KOPT-K1 (cell line): Measurements from ENCODE around the gene PRF1.
"Not testable (repeated sequence)": the region's sequence is repeated elsewhere in the genome, so short reads cannot be mapped to it uniquely, and the experiment has no call there.

ENCODE experiments used
- H3K27ac ChIP-seq: fragments of 200-600 bp; sonication (generic); 2 replicates; pipeline ENCODE4 v1.5.1; 2016; ENCODE audit warnings: antibody characterized with exemption, mild to moderate bottlenecking, low read depth, low read length; ENCODE audit not compliant: poor library complexity, severe bottlenecking
- H3K36me3 ChIP-seq: fragments of 200-600 bp; sonication (generic); 2 replicates; pipeline ENCODE4 v1.5.1; 2017; ENCODE audit warnings: antibody characterized with exemption, mild to moderate bottlenecking, low read length, moderate library complexity; ENCODE audit not compliant: insufficient read depth
- H3K9me3 ChIP-seq: fragments of 200-600 bp; sonication (generic); 2 replicates; pipeline ENCODE4 v1.5.1; 2017; ENCODE audit warnings: antibody characterized with exemption, low read length, mild to moderate bottlenecking; ENCODE audit not compliant: insufficient read depth, poor library complexity, severe bottlenecking

Gene PRF1

DNA sequence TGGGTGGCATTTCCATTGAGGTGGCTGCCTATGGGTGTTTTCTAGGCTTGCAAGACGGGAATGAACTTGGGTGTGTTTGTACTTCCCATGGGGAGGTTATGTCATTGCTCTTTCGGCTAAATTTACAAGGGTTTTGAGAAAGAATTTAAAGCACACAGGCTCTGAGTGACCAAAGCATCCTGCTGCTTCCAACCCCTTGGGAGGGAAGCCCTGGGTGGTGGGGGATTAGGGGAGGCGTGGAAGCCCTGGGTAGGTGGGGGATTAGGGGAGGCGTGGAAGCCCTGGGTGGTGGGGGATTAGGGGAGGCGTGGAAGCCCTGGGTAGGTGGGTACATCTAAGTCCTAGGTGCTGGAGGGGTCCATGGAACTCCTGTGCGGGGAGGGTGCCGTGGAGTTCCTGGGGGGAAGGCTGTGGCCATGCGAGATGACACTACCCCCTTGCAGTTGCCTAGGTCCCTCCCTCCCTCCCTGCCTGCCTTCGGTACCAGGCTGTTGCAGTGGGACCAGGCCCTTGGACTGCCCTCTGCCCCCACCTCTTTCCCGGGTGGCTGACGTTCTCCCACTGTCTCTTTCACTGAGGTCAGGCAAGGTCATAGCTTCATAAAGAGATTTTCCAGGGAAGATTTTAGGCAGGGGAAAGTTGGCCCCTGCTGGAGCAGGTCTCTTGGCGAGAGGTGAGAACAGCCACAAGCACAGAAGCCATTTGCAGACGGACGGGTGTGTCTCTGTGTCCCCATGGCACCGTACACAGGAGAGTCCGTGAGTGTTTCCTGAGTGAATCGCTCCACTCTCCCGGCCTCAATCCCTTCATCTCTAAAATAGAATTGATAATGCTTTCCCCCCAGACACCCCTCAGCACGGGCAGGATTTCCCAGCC is 19.5 kb downstream of the PRF1 start:
- Histone ChIP-seq H3K27ac (no peak overlapping the region), H3K9me3 (no peaks in the 10 kb centered on the region), H3K36me3 (no peaks in the 10 kb centered on the region)

DNA sequence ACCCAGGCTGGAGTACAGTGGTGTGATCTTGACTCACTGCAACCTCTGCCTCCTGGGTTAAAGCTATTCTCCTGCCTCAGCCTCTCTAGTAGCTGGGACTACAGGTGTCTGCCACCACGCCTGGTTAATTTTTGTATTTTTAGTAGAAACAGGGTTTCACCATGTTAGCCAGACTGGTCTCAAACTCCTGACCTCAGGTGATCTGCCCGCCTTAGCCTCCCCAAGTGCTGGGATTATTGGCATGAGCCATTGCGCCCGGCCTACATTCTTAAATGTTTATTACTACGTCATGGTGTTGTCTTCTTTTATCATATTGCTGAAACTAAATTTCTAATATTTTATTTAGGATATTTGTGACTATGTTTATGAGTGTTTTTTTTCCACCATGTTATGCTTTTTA is 21.4 kb downstream of the PRF1 start:
- H3K36me3 ChIP-seq, H3K9me3 ChIP-seq, H3K27ac ChIP-seq: not testable (repeated sequence)

DNA sequence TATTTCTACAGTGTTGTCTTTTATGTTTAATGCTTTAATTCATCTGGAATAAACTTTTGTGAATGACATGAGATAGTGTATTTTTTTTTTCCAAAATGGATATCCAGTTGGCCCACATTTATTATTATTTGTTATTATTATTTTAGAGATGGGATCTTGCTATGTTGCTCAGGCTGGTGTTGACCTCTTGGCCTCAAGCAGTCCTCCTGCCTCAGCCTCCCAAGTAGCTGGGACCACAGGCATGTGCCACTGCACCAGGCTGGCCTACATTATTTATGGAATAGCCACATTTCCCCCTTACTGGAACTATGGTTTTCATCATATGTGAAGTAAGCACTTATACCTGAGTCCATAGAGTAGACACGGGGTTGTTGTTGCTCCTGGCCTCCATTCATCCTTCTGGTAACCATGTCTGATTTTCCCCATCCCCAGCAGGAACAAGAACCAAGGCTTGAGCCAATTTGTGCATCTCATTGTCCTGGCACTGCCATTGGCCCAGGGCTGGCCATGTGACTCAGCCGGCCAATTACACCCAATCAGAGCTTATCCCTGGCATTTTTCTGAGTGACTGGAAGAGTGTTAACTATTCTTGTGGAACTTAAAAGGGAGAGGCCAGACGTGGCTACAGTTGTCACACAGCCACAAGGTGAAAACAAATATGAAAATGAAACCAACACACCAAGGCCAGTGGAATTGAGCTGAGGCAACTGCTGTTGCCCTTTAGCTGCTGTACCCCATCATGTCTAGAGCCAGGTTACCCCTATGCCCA is 23.1 kb downstream of the PRF1 start:
- no peaks in the 10 kb centered on the region for H3K36me3 ChIP-seq
- H3K9me3 ChIP-seq = no peaks in the 10 kb centered on the region
- H3K27ac ChIP-seq = no peak overlapping the region

DNA sequence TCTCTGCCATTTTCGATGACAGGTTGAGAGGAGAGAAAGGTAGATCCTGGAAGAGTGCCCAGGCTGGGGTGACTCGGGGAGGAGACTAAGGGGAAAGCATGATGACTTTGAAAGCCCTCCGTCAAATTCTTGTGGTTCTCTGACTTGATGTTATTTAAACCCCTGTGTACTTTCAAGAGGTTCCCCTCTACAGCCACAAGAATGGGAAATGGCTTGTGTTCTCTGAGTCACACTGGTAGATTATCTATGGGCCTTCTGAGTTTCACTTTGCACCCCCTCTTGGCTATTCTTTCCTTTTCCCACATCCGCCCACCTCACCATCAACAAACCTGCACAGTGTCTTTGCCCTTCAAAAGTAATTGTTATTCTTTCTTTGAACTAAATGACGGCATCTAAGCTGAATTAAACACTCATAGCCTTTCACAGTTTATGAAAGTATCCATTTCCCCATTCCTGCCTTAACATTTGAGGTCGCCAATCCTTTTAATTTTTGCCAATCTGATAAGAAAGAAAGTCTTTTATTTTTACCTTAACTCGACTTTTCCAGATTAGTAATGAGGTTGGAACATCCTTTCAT is 24.1 kb downstream of the PRF1 start:
- no peaks in the 10 kb centered on the region for H3K36me3 ChIP-seq
- H3K9me3 ChIP-seq = no peaks in the 10 kb centered on the region
- no peak overlapping the region for H3K27ac ChIP-seq

DNA sequence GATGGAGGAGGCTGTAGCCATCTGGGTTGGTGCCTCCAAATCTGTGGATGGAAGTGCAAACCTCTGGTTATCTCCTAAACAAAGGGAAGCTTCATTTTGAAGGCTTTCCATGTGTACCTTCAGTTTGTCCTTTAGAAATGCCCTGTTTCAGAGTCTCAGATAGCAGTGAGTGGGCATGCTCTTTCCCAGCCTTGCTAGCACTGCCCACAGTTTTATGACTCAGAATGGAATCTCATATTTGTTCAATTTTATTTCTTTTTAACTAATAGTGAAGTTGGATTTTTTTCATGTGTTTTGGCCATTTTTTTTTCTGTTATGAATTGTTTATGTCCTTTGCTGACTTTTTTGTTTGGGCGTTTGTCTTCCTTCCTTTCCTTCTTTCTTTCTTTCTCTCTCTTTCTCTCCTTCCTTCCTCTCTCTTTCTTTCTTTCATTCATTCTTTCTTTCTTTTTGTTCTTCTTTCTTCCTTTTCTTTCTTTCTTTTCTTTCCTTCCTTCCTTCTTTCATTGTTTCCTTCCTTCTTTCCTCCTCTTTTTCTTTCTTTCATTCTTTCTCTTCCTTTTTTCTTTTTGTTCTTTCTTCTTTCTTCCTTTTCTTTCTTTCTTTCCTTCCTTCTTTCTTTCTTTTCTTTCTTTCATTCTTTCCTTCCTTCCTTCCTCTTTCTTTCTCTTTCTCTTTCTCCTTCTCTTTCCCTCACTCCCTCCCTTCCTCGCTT is 25.6 kb downstream of the PRF1 start:
- Histone ChIP-seq H3K36me3 (no peaks in the 10 kb centered on the region), H3K27ac (peak overlapping the region; percentile 12), H3K9me3 (no peaks in the 10 kb centered on the region)

DNA sequence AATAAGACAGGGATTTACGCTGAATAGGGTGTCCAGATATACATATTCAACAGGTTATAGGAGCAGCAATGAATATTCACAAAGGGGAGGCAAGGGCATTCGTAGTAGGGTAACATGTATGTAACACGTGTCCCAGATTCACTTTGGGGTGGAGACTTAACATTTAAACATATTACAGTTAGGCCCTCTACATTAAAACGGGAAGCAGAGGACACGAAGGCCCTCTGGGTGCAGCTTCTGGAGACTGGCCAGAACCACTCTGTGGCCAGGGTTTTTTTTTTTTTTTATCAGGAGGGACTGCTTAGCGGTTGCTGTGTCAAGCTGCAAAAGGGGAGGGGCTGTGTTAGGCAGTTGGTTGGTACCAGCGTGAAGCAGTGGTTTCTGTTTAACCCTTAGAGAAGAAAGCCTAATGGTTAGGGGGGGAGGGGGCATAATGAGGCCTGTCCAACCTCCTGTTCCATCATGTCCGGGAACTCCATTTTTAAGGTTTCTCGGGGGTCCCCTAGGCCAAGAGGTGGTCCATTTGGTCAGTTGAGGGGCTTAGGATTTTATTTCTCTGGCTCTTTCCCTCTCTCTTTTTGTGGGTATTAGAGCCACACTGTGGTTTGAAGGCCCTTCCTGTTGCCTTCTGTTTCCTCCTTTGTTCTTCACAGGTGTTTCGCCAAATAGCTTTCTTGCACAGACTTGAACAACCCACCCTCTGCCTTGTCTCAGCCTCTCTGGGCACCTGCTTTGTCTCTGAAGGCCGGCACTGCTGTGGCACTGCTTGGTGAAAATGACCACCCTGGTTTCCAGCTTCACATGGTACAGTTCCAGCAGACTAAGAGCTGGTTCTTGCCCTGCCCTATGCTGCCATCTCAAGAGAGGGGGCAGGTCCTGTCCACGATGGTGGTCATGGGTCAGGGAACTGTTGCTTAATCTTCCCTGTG is 26.4 kb downstream of the PRF1 start:
- peak overlapping the region; percentile 12 for H3K27ac ChIP-seq
- no peaks in the 10 kb centered on the region for H3K9me3 ChIP-seq
- H3K36me3 ChIP-seq = no peaks in the 10 kb centered on the region

DNA sequence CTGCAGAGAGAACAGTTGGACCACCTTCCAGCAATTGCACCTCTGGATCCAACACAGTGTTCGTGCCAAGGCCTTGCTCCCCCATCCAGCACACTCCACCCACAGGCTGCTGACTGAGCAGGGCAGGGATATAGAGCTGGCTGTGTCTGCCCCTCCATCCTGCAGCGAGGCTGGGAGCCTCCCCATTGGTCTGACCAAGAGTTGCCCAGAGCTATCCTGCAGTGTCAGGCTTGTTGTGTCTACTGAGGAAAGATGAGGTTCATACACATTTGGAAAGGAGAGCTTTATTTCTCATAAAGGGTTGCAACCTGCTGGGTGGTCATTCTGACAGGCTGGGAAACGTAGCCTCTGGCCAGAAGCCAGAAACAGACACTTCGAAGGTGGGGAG is 27.1 kb downstream of the PRF1 start:
- H3K9me3 ChIP-seq = no peaks in the 10 kb centered on the region
- no peaks in the 10 kb centered on the region for H3K36me3 ChIP-seq
- no peak overlapping the region for H3K27ac ChIP-seq

DNA sequence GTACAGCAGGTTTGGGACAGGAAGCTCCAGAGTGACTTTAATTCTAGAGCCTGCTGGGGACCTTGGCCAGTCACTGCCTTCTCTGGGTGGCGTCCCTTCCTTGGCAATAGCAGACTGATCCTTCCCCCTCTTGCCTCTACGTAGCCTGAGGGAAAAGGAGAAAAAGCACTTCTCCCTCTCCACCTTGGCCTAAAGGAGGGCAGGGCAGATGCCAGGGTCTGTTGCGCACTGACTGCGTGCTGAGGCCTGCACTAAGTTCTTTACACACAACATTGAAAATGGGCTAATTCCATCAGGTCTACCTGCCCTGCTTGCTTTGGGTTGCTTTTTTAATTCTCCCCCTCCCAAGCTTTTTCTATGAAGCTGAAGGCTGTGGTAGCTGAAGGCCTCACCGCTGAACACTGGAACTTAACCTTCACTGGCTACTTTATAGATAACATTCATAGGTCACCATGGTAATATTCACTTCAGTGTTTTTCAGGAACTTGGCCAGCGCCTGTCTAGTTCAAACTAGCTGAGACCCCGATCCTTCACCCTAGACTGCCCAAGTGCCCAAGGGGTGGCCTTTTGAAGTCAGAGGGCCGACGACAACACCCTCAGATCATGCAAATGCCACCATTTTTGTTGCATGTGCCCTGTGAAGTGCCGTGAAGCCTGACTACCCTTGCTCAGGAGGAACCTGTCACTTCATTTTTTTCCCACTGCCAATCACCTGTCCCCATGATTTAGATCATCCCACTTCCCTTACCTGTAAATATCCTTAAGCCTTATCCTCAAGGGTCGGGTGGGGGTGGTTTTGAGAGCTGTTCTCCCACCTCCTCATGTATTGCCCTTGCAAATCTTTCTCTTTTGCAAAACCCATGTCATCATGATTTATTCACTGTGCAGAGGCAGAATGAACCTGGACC is 28.7 kb downstream of the PRF1 start:
- H3K27ac ChIP-seq = no peak overlapping the region
- no peaks in the 10 kb centered on the region for H3K9me3 ChIP-seq
- no peaks in the 10 kb centered on the region for H3K36me3 ChIP-seq

DNA sequence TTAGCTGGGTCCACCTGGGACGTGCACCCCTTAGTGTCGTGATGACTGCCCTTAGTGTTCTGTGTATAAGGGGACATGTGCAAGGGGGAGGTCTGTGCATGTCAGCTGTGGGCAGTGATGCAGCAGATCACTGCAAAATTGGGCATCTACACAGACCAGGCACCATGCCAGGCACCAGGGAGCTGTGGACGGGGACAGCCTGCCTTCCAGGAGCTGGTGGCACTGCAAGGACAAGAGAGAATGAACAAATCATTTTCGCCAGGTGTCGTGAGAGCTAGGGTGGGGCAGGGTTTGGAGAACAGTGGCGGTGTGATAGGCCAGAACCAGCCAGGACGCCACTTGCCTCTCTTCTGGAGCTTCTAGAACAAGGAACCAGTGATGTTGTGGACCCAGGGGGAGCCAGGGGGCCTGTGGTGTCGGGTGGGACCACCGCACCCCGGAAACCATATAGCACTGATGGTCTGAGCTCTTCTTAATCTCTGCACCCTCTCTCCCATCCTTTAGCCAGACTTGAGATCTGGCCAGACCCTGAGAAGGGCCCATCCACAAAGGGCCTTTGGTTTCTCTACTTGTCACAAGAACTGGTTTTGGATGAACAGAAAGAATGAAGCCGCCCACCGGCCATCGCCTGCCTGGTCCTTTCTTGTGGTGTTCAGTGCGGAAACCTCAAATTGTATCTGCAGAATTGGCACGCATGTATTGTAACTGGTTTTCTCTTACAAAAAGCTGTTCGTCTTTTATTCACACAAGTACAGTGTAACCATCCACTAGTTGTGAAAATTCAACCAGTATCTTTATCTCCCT is 30.7 kb downstream of the PRF1 start:
- Histone ChIP-seq H3K36me3 (no peaks in the 10 kb centered on the region), H3K27ac (no peak overlapping the region), H3K9me3 (no peaks in the 10 kb centered on the region)

DNA sequence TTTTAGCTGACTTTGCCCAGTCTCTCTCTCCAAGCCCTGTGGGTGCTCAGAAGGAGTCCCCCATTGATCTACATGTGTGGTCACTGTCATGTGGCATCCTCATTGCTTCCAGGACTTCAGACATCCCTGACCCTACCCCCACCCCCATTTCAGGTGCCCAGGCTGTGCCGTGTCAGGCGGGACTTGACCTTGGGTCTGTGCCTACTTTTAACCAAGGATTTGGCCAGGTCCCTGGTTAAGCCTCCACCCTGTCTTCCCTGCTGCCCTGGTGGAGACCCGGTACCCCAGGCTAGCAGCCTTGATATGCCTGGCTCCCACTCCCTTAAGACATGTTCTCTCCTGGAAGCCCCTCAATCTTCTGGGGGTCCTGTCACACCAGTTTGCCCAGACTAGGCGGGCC is 31.3 kb downstream of the PRF1 start:
- no peak overlapping the region for H3K27ac ChIP-seq
- H3K36me3 ChIP-seq = no peaks in the 10 kb centered on the region
- H3K9me3 ChIP-seq = no peaks in the 10 kb centered on the region

DNA sequence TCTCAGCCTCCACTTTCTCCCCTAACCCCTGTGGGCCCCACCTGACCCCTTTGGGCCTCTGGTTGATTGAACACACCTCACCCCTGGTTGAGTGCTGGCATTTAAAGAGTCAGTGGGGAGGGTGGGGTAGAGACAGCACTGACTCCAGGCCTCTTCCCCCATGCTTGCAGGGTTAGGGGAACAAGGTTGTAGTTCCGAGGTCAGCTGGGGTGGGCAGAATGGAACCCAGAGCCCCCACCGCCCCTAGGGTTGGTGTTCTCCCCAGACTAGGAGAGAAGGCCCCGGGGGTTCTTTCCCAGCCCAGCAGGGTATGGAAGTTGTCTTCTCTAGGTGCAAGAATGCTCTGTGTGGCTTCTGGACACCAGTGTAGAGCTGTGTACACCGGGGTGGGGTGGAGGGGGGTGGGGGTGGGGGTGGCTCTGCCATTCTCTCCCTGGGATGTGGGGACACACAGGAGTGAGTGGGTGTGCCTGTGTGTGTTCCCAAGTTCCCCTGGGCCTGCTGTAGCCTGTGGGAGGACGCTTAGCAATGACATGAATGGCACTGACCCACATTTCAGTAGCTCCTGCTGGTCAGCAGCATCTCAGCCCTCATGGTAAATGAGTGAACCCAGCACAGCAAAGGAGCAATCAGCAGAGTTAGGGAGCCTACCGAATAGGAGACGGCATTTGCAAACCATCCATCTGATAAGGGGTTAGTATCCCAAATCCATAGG is 33.6 kb downstream of the PRF1 start:
- H3K9me3 ChIP-seq = no peaks in the 10 kb centered on the region
- H3K27ac ChIP-seq = no peak overlapping the region
- H3K36me3 ChIP-seq = no peaks in the 10 kb centered on the region

DNA sequence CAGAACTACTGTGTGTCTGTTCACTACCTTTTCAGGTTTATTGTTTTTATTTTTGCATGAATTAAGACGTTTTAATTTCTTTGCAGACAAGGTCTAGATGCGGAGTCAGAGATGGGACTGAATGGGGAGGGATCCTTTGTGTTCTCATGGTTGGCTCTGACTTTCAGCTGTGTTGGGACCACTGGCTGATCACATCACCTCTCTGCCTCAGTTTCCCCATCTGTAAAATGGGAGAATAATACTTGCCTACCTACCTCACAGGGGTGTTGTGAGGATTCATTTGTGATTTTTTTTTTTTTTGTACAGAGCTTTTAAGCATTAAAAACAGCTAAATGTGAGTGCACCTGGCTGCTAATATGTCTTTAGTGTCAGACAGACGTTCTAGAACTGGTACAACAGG is 34.4 kb downstream of the PRF1 start:
- H3K9me3 ChIP-seq = no peaks in the 10 kb centered on the region
- H3K36me3 ChIP-seq = no peaks in the 10 kb centered on the region
- H3K27ac ChIP-seq = no peak overlapping the region
